Measurements from ENCODE around the gene CDH15. TPM values are rescaled to one million over a fixed set of nuclear protein-coding genes. Genes with fewer than 3 reads are reported as not detected.

Gene CDH15
- total and polyA plus RNA-seq, 2 of the 13 experiments (the other 11 are each of a cell fraction or from before 2014, with no cell fraction given), result 0.74 to 2.2 TPM

- TF ChIP-seq PAF1 (CRISPR knock-in tag; IDR thresholded peaks at IDR 0.05), result no peak
- TF ChIP-seq HDAC2 (CRISPR knock-in tag; IDR thresholded peaks at IDR 0.05), result peak; percentile 77
- TF ChIP-seq ZNF136 (CRISPR knock-in tag; IDR thresholded peaks at IDR 0.05; ENCODE audit: low read depth), result no peak
- TF ChIP-seq TRIM22 (IDR thresholded peaks at IDR 0.05), result no peak
- peak; percentile 58 for TF ChIP-seq BCL6 (CRISPR knock-in tag; IDR thresholded peaks at IDR 0.05)
- TF ChIP-seq DDIT3 (CRISPR knock-in tag; IDR thresholded peaks at IDR 0.05), result no peak
- TF ChIP-seq MED1 (CRISPR knock-in tag; IDR thresholded peaks at IDR 0.05), result peak; percentile 68; the same call in 1 of the 2 replicates
- peak; percentile 93 for TF ChIP-seq ELF3 (CRISPR knock-in tag; IDR thresholded peaks at IDR 0.05)
- no peak for TF ChIP-seq SP1 (IDR thresholded peaks at IDR 0.05)
- TF ChIP-seq SP1 (CRISPR knock-in tag; IDR thresholded peaks at IDR 0.05), result peak; percentile 73
- peak; percentile 52; the same call in 1 of the 2 replicates for TF ChIP-seq HMG20A (CRISPR knock-in tag; IDR thresholded peaks at IDR 0.05; ENCODE audit: borderline replicate concordance)
- TF ChIP-seq GTF2F1 (IDR thresholded peaks at IDR 0.05; ENCODE audit: low read length), result no peak
- TF ChIP-seq ZFP82 (CRISPR knock-in tag; IDR thresholded peaks at IDR 0.05; ENCODE audit: borderline replicate concordance), result peak; percentile 1; the same call in 1 of the 2 replicates
- peak; percentile 52; the same call in 1 of the 2 replicates for TF ChIP-seq SP2 (CRISPR knock-in tag; IDR thresholded peaks at IDR 0.05)
- TF ChIP-seq ZNF891 (CRISPR knock-in tag; IDR thresholded peaks at IDR 0.05), result peak; percentile 29; the same call in 1 of the 2 replicates
- TF ChIP-seq RELA (CRISPR knock-in tag; IDR thresholded peaks at IDR 0.05), result peak; percentile 77; the same call in 1 of the 2 replicates
- peak; percentile 73; the same call in 1 of the 2 replicates for TF ChIP-seq NFKB2 (CRISPR knock-in tag; IDR thresholded peaks at IDR 0.05; ENCODE audit: borderline replicate concordance)
- TF ChIP-seq ZNF598 (CRISPR knock-in tag; IDR thresholded peaks at IDR 0.05; ENCODE audit: borderline replicate concordance), result no peak; the same call in 1 of the 2 replicates
- TF ChIP-seq POLR2AphosphoS5 (IDR thresholded peaks at IDR 0.05; ENCODE audit: low read depth, low read length), result no peak
- TF ChIP-seq MEIS2 (CRISPR knock-in tag; IDR thresholded peaks at IDR 0.05), result no peak
- TF ChIP-seq ZBTB26 (CRISPR knock-in tag; IDR thresholded peaks at IDR 0.05; ENCODE audit: borderline replicate concordance), result peak; percentile 89; the same call in 1 of the 2 replicates
- TF ChIP-seq KLF9 (CRISPR knock-in tag; IDR thresholded peaks at IDR 0.05; ENCODE audit: low read depth), result 0 out of 2 replicates have a peak, but pooled peaks have one; percentile 55
- TF ChIP-seq XRCC5 (optimal IDR thresholded peaks at IDR 0.05; ENCODE audit: low read length), result peak; percentile 83
- TF ChIP-seq POGZ (CRISPR knock-in tag; IDR thresholded peaks at IDR 0.05), result peak; percentile 59
- TF ChIP-seq ZNF713 (CRISPR knock-in tag; IDR thresholded peaks at IDR 0.05), result peak; percentile 92; the same call in 1 of the 2 replicates
- TF ChIP-seq BHLHE40 (IDR thresholded peaks at IDR 0.05; ENCODE audit: low read length), result peak; percentile 61
- no peak for TF ChIP-seq ZUFSP (CRISPR knock-in tag; IDR thresholded peaks at IDR 0.05; ENCODE audit: borderline replicate concordance)
- TF ChIP-seq KDM1A (CRISPR knock-in tag; IDR thresholded peaks at IDR 0.05), result peak; percentile 77; the same call in 1 of the 2 replicates
- 0 out of 2 replicates have a peak, but pooled peaks have one; percentile 52 for TF ChIP-seq ZBTB1 (CRISPR knock-in tag; IDR thresholded peaks at IDR 0.05; ENCODE audit: borderline replicate concordance)
- TF ChIP-seq ZNF589 (CRISPR knock-in tag; conservative IDR thresholded peaks at IDR 0.05), result 0 out of 2 replicates have a peak, but pooled peaks have one; percentile 28
These were observed 4.1 kb upstream of the CDH15 start (continued) for GRCh38 chr16:89167425-89167941.
